ENCODE data around the gene TMEM121B.

TMEM121B gene

GRCh38 chr22:17116572-17117330, 4.4 kb downstream of the TMEM121B start:
- peaks cover 8% of the 10 kb centered on the region for H3K4me1 Mint-ChIP-seq

GRCh38 chr22:17115945-17116565, 5.1 kb downstream of the TMEM121B start:
- Mint-ChIP-seq H3K27me3 (ENCODE audit: low read depth) (peaks cover 6% of the 10 kb centered on the region), H3K9me3 (no peaks in the 10 kb centered on the region), H3K4me3 (no peak overlapping the region), H3K27ac (no peak overlapping the region), H3K36me3 (ENCODE audit: low read depth) (no peaks in the 10 kb centered on the region), H3K4me1 (peaks cover 6% of the 10 kb centered on the region)
- no peak for TF ChIP-seq CTCF (IDR thresholded peaks at IDR 0.05; ENCODE audit: unreplicated experiment in 3 of 3)

More at GRCh38 chr22:17116572-17117330, 4.4 kb downstream of the TMEM121B start:
- H3K27ac Mint-ChIP-seq = no peak overlapping the region
- no peaks in the 10 kb centered on the region for H3K9me3 Mint-ChIP-seq
- H3K27me3 Mint-ChIP-seq (ENCODE audit: low read depth) = peaks cover 12% of the 10 kb centered on the region
- peak overlapping the region; percentile 4 to 51 (median 28) for H3K4me3 Mint-ChIP-seq
- TF ChIP-seq CTCF (IDR thresholded peaks at IDR 0.05; ENCODE audit: unreplicated experiment in 3 of 3) = no peak
- H3K36me3 Mint-ChIP-seq (ENCODE audit: low read depth) = no peaks in the 10 kb centered on the region

- no peaks in the 10 kb centered on the region for H3K36me3 Mint-ChIP-seq (ENCODE audit: low read depth)
- peaks cover 11% of the 10 kb centered on the region for H3K27me3 Mint-ChIP-seq (ENCODE audit: low read depth)
- peaks cover 6% of the 10 kb centered on the region for H3K4me1 Mint-ChIP-seq
- H3K4me3 Mint-ChIP-seq = no peak overlapping the region
- H3K9me3 Mint-ChIP-seq = no peaks in the 10 kb centered on the region
- no peak overlapping the region for H3K27ac Mint-ChIP-seq
- no peak for TF ChIP-seq CTCF (IDR thresholded peaks at IDR 0.05; ENCODE audit: unreplicated experiment in 3 of 3)
These were observed 5.9 kb downstream of the TMEM121B start for GRCh38 chr22:17115236-17115635.

GRCh38 chr22:17114898-17115235, 6.3 kb downstream of the TMEM121B start:
- Mint-ChIP-seq H3K27me3 (ENCODE audit: low read depth) (peaks cover 11% of the 10 kb centered on the region), H3K36me3 (ENCODE audit: low read depth) (no peaks in the 10 kb centered on the region), H3K4me3 (no peak overlapping the region), H3K4me1 (peaks cover 6% of the 10 kb centered on the region), H3K9me3 (no peaks in the 10 kb centered on the region), H3K27ac (no peak overlapping the region)
- no peak for TF ChIP-seq CTCF (IDR thresholded peaks at IDR 0.05; ENCODE audit: unreplicated experiment in 3 of 3)

GRCh38 chr22:17114173-17114897, 6.8 kb downstream of the TMEM121B start:
- Mint-ChIP-seq H3K27me3 (ENCODE audit: low read depth) (peaks cover 11% of the 10 kb centered on the region), H3K27ac (no peak overlapping the region), H3K4me1 (peaks cover 6% of the 10 kb centered on the region), H3K9me3 (no peaks in the 10 kb centered on the region), H3K36me3 (ENCODE audit: low read depth) (no peaks in the 10 kb centered on the region), H3K4me3 (no peak overlapping the region)
- no peak for TF ChIP-seq CTCF (IDR thresholded peaks at IDR 0.05; ENCODE audit: unreplicated experiment in 3 of 3)
